Bronchial smooth muscle cell (primary cell): ENCODE measurements around the gene MAPK11. TPM values are rescaled to one million over a fixed set of nuclear protein-coding genes. Genes with fewer than 3 reads are reported as not detected.

Experiments
- total RNA-seq: library from RNA; depleted of rRNA; stranded (reverse); fragments of >200 nt; gene quantifications from 2 replicates; pipeline ENCODE4 v1.2.1, GENCODE V29; 2014

MAPK11 gene
- 9.9 and 11.1 TPM in 2 replicates for total RNA-seq

GRCh38 chr22:50269970-50270665 is at the start of gene MAPK11:
Gene MAPK11, minus strand, starts transcription at chr22:50270380. Its CDS starts 88 bp downstream, at chr22:50270292.

GRCh38 chr22:50306753-50307749 is 36.9 kb upstream of the MAPK11 start, which contains the start of gene PLXNB2:
Gene PLXNB2, minus strand, starts transcription at chr22:50307646. Its CDS starts 17,062 bp downstream, at chr22:50290584.

GRCh38 chr22:50261615-50262459 is 8.3 kb downstream of the MAPK11 start, which contains the start of gene MAPK12:
Gene MAPK12, minus strand, starts transcription at chr22:50261683. Its CDS starts 174 bp downstream, at chr22:50261509.

GRCh38 chr22:50250555-50251476 is 19.4 kb downstream of the MAPK11 start, which contains the start of gene HDAC10:
Gene HDAC10, minus strand, starts transcription at chr22:50251265. Its CDS starts 233 bp downstream, at chr22:50251032.

GRCh38 chr22:50244420-50245213 is 25.6 kb downstream of the MAPK11 start, which contains the start of gene TUBGCP6:
Gene TUBGCP6, minus strand, starts transcription at chr22:50245023. Its CDS starts 564 bp downstream, at chr22:50244459.

Other genes with a start within 250 kb of the MAPK11 start
- gene TTLL8, start 212.1 kb downstream of the MAPK11 start, total RNA-seq: not detected in 2 replicates
- gene MLC1, start 185.0 kb downstream of the MAPK11 start, total RNA-seq: not detected in 2 replicates
- 1.1 and 1.5 TPM in 2 replicates for gene MOV10L1, start 180.4 kb downstream of the MAPK11 start, total RNA-seq
- gene PANX2, start 99.6 kb downstream of the MAPK11 start, total RNA-seq: 0.16 and 0.52 TPM in 2 replicates
- gene TRABD, start 84.5 kb downstream of the MAPK11 start, total RNA-seq: 15.3 and 20.3 TPM in 2 replicates
- gene SELENOO, start 69.4 kb downstream of the MAPK11 start, total RNA-seq: 18.0 and 23.0 TPM in 2 replicates
- gene TUBGCP6, start 25.4 kb downstream of the MAPK11 start, total RNA-seq: 24.7 and 29.6 TPM in 2 replicates
- gene HDAC10, start 19.1 kb downstream of the MAPK11 start, total RNA-seq: 25.7 and 37.8 TPM in 2 replicates
- 26.0 and 26.6 TPM in 2 replicates for gene MAPK12, start 8.7 kb downstream of the MAPK11 start, total RNA-seq
- 127 and 183 TPM in 2 replicates for gene PLXNB2, start 37.3 kb upstream of the MAPK11 start, total RNA-seq
- 1.8 and 2.4 TPM in 2 replicates for gene DENND6B, start 56.6 kb upstream of the MAPK11 start, total RNA-seq
- gene PPP6R2, start 72.9 kb upstream of the MAPK11 start, total RNA-seq: 44.6 and 45.2 TPM in 2 replicates
- 46.0 and 79.3 TPM in 2 replicates for gene SBF1, start 204.7 kb upstream of the MAPK11 start, total RNA-seq
- gene ADM2, start 211.2 kb upstream of the MAPK11 start, total RNA-seq: 0.16 and 0.86 TPM in 2 replicates
- gene MIOX, start 216.5 kb upstream of the MAPK11 start, total RNA-seq: not detected in 2 replicates
- 19.3 and 20.5 TPM in 2 replicates for gene LMF2, start 237.3 kb upstream of the MAPK11 start, total RNA-seq
- 17.5 and 21.6 TPM in 2 replicates for gene NCAPH2, start 237.8 kb upstream of the MAPK11 start, total RNA-seq